ENCODE measurements around the gene METTL8.

- TF ChIP-seq EZH2 (IDR thresholded peaks at IDR 0.05; ENCODE audit: low read depth, unreplicated experiment): no peak
- TF ChIP-seq REST (IDR thresholded peaks at IDR 0.05; ENCODE audit: unreplicated experiment): no peak
- no peak for TF ChIP-seq CTCF (conservative IDR thresholded peaks at IDR 0.05; ENCODE audit: low read depth in 2 of 2)
- TF ChIP-seq POLR2AphosphoS5 (IDR thresholded peaks at IDR 0.05; ENCODE audit: low read depth): no peak
- no peak for TF ChIP-seq CREB1 (CRISPR knock-in tag; IDR thresholded peaks at IDR 0.05; ENCODE audit: low read depth)
- no peak for TF ChIP-seq EZH2phosphoT487 (IDR thresholded peaks at IDR 0.05; ENCODE audit: unreplicated experiment)
- no peak for TF ChIP-seq JUNB (IDR thresholded peaks at IDR 0.05; ENCODE audit: unreplicated experiment)
Observed at GRCh38 chr2:171316755-171317337, 116.9 kb downstream of the METTL8 start.
